Stimulated activated CD4-positive, alpha-beta T cell treated with anti-CD3 and anti-CD28 coated beads, TNF-alpha, amount 100 ng/mL, for 24 hours (primary cell): ENCODE data around the gene QSOX2.

ENCODE experiments used
- DNase-seq, 3 experiments: peaks; one replicate each; pipeline ENCODE4 v3.0.0-alpha.2; 2020; ENCODE audit warnings: low read depth in 3 of 3

Gene QSOX2

GRCh38 chr9:136264441-136265405, 19.1 kb upstream of the QSOX2 start:
- no peak for DNase-seq

GRCh38 chr9:136264031-136264430, 18.4 kb upstream of the QSOX2 start:
- DNase-seq = no peak

GRCh38 chr9:136262671-136263178, 17.1 kb upstream of the QSOX2 start:
- no peak for DNase-seq

GRCh38 chr9:136261686-136262430, 16.2 kb upstream of the QSOX2 start:
- DNase-seq = no peak

- no peak for DNase-seq
These were observed 15.4 kb upstream of the QSOX2 start for GRCh38 chr9:136260936-136261472.

- no peak for DNase-seq
These were observed 14.9 kb upstream of the QSOX2 start for GRCh38 chr9:136260521-136260920.

GRCh38 chr9:136259836-136260235, 14.2 kb upstream of the QSOX2 start:
- no peak for DNase-seq

GRCh38 chr9:136259517-136259813, 13.9 kb upstream of the QSOX2 start:
- DNase-seq = no peak

GRCh38 chr9:136258786-136259516, 13.3 kb upstream of the QSOX2 start:
- DNase-seq = no peak

GRCh38 chr9:136258299-136258625, 12.7 kb upstream of the QSOX2 start:
- DNase-seq = no peak

- DNase-seq = no peak
These were observed 12.0 kb upstream of the QSOX2 start for GRCh38 chr9:136257381-136258298.

- no peak for DNase-seq
These were observed 10.6 kb upstream of the QSOX2 start for GRCh38 chr9:136255896-136256890.

- no peak for DNase-seq
These were observed 9.5 kb upstream of the QSOX2 start for GRCh38 chr9:136255166-136255538.

- DNase-seq = no peak
These were observed 9.0 kb upstream of the QSOX2 start for GRCh38 chr9:136254381-136255165.

- no peak for DNase-seq
These were observed 7.9 kb upstream of the QSOX2 start for GRCh38 chr9:136253246-136254130.

- DNase-seq = no peak
These were observed 7.2 kb upstream of the QSOX2 start for GRCh38 chr9:136252846-136253245.

- DNase-seq = no peak
These were observed 6.7 kb upstream of the QSOX2 start for GRCh38 chr9:136252281-136252680.
